Activated CD8-positive, alpha-beta T cell treated with anti-CD3 and anti-CD28 coated beads for 36 hours (primary cell): ENCODE results near the gene SLC7A1. TPM values are rescaled to one million over a fixed set of nuclear protein-coding genes. Genes with fewer than 3 reads are reported as not detected.

Experiments used
- ATAC-seq: fragments of 200-7000 bp; cut with Tn5 transposase; one replicate; pipeline ENCODE4 v1.10.0; 2021; ENCODE audit warnings: mild to moderate bottlenecking, moderate library complexity
- CTCF ChIA-PET: fragments of 350-600 bp; sonication (Branson Sonifier 250); formaldehyde crosslinking; loops from one replicate; lab custom pipeline; 2021; ENCODE audit warnings: antibody characterized with exemption; lab: Charles Lee
- POLR2A ChIA-PET: fragments of 350-600 bp; sonication (Branson Sonifier 250); formaldehyde crosslinking; loops from one replicate; lab custom pipeline; 2021; ENCODE audit warnings: antibody characterized with exemption; lab: Charles Lee
- DNase-seq: peaks from one replicate; pipeline ENCODE4 v3.0.0-alpha.2; 2020
- H3K27ac Mint-ChIP-seq: one replicate; pipeline ENCODE4 v1.8.0; 2021; ENCODE audit warnings: mild to moderate bottlenecking, mixed read lengths
- H3K27me3 Mint-ChIP-seq: one replicate; pipeline ENCODE4 v1.8.0; 2021; ENCODE audit warnings: mixed read lengths
- H3K36me3 Mint-ChIP-seq: one replicate; pipeline ENCODE4 v1.8.0; 2021; ENCODE audit warnings: low read depth, mixed read lengths
- H3K4me1 Mint-ChIP-seq: one replicate; pipeline ENCODE4 v1.8.0; 2021; ENCODE audit warnings: low read depth, mixed read lengths
- H3K4me3 Mint-ChIP-seq: one replicate; pipeline ENCODE4 v1.8.0; 2021; ENCODE audit warnings: mild to moderate bottlenecking, moderate library complexity, mixed read lengths
- H3K9me3 Mint-ChIP-seq: one replicate; pipeline ENCODE4 v1.8.0; 2021; ENCODE audit warnings: mixed read lengths
- CTCF ChIP-seq: fragments of 200-600 bp; IDR thresholded peaks from one replicate; pipeline ENCODE4 v1.8.0; 2022; ENCODE audit warnings: antibody characterized with exemption, mild to moderate bottlenecking
- intact Hi-C: fragments of 100-400 bp; cut with micrococcal nuclease; formaldehyde crosslinking; loops from one replicate; pipeline ENCODE4 v1.10.0; 2022
- total RNA-seq, 2 experiments: library from RNA; stranded (reverse); gene quantifications; one replicate each; pipeline ENCODE4 v1.2.3, GENCODE V29; 2021

The SLC7A1 gene
- total RNA-seq, 2 experiments from 2014 or later, result 119 to 124 TPM

DNA sequence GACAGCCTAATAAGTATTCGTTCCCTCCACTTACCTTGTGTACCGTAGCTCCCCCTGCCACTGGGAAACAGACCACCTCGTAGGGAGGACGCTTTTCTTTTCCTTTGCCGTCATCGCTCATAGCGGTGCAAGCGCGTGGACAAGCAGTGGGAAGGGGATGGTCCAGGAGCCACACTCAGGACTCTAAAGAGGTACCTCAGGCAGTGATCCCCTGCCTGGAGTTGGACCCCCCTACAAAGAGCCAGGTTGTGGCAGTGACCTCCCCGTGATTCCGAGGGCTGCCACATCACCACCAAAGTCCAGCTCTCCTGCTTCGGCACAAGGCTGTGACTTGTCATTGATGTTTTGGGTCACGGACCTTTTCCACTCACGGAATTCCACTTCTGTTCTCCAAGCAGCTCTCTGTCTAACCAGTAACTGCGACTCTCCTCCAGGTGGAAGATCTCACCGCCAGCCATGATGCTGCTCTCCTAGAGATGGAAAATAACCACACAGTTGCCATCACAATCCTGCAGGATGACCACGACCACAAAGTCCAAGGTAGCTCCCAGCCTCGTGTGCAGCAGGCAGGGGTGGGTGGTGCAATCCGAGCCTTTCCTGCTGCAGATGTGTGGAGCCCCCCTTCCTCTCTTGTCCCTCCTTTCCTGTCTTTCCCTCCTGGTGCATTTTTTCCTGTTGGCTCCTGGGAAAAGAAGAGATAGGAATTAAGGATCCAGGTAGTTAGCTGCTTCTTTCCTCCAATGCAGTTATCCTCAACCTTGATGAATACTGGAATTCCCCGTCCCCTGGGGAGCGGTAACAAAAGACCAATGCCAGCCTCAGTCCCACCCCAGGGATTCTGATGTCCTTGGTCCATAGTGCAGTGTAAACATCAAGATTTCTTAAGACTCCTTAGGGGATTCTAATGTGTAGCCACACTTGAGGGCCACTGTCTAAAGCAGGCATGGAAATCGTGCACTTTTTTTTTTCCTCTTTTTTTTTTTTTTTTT lies 107.7 kb downstream of the SLC7A1 start:
- intact Hi-C loops, result no loop called here
- CTCF ChIA-PET, result interaction anchor here (1.1 to 2.3 kb wide), 4 partner anchors 11 to 220 kb away, joined by 3 to 5 read pairs (median 4); no protein-coding TSS in a partner anchor
- TF ChIP-seq CTCF, result no peak
- no peak overlapping the region for H3K4me3 Mint-ChIP-seq
- no peaks in the 10 kb centered on the region for H3K4me1 Mint-ChIP-seq
- no peaks in the 10 kb centered on the region for H3K9me3 Mint-ChIP-seq
- no peak for ATAC-seq
- no peak overlapping the region for H3K27ac Mint-ChIP-seq
- POLR2A ChIA-PET, result no interaction called here
- H3K27me3 Mint-ChIP-seq, result peaks cover 6% of the 10 kb centered on the region
- no peak for DNase-seq
- no peaks in the 10 kb centered on the region for H3K36me3 Mint-ChIP-seq

DNA sequence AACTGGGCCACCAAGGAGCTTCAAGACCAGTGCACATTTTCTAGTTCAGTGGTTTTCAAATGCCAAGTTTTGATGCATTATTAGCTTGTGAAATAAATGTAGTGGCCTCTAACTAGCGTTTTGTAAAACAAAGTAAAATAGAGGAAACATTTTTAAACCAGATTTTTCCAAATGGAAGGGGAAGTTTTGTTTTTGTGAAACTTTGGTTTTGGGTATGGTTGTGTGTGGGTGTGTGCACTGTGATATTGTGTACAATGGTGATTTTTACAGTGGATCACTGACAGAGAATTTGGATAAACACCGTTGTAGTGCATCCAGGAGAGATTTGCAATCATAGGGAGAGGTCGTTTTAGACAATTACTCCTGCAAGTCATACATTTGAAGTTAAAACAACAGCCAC lies 108.9 kb downstream of the SLC7A1 start:
- ChIA-PET POLR2A (no interaction called here), CTCF (interaction anchor here (2.3 kb wide), 1 partner anchor 21 kb away, joined by 5 read pairs; no protein-coding TSS in a partner anchor)
- TF ChIP-seq CTCF, result no peak
- ATAC-seq (no peak), DNase-seq (no peak)
- Mint-ChIP-seq H3K4me3 (no peak overlapping the region), H3K36me3 (no peaks in the 10 kb centered on the region), H3K9me3 (no peaks in the 10 kb centered on the region), H3K4me1 (no peaks in the 10 kb centered on the region), H3K27me3 (peaks cover 6% of the 10 kb centered on the region), H3K27ac (no peak overlapping the region)
- intact Hi-C loops, result no loop called here

GRCh38 chr13:29484796-29485195 lies 110.7 kb downstream of the SLC7A1 start:
- peaks cover 9% of the 10 kb centered on the region for H3K27me3 Mint-ChIP-seq
- no peaks in the 10 kb centered on the region for H3K4me1 Mint-ChIP-seq
- DNase-seq, result no peak
- TF ChIP-seq CTCF, result no peak
- H3K4me3 Mint-ChIP-seq, result no peak overlapping the region
- intact Hi-C loops, result no loop called here
- POLR2A ChIA-PET, result no interaction called here
- CTCF ChIA-PET, result interaction anchor here (2.5 kb wide), 1 partner anchor 12 kb away, joined by 10 read pairs; no protein-coding TSS in a partner anchor
- H3K36me3 Mint-ChIP-seq, result no peaks in the 10 kb centered on the region
- no peaks in the 10 kb centered on the region for H3K9me3 Mint-ChIP-seq
- no peak for ATAC-seq
- H3K27ac Mint-ChIP-seq, result no peak overlapping the region

GRCh38 chr13:29484236-29484635 lies 111.3 kb downstream of the SLC7A1 start:
- no peak for ATAC-seq
- intact Hi-C loops, result no loop called here
- no peak overlapping the region for H3K4me3 Mint-ChIP-seq
- no peak overlapping the region for H3K27ac Mint-ChIP-seq
- H3K9me3 Mint-ChIP-seq, result no peaks in the 10 kb centered on the region
- DNase-seq, result no peak
- no peaks in the 10 kb centered on the region for H3K4me1 Mint-ChIP-seq
- ChIA-PET CTCF (interaction anchor here (1.0 to 2.5 kb wide), 3 partner anchors 12 to 24 kb away, joined by 3 to 10 read pairs (median 3); no protein-coding TSS in a partner anchor), POLR2A (no interaction called here)
- H3K36me3 Mint-ChIP-seq, result no peaks in the 10 kb centered on the region
- H3K27me3 Mint-ChIP-seq, result peaks cover 9% of the 10 kb centered on the region
- no peak for TF ChIP-seq CTCF

GRCh38 chr13:29483623-29484022 lies 111.9 kb downstream of the SLC7A1 start:
- H3K9me3 Mint-ChIP-seq, result no peaks in the 10 kb centered on the region
- intact Hi-C loops, result no loop called here
- peaks cover 9% of the 10 kb centered on the region for H3K27me3 Mint-ChIP-seq
- no peaks in the 10 kb centered on the region for H3K4me1 Mint-ChIP-seq
- H3K27ac Mint-ChIP-seq, result no peak overlapping the region
- DNase-seq, result no peak
- H3K4me3 Mint-ChIP-seq, result no peak overlapping the region
- TF ChIP-seq CTCF, result no peak
- CTCF ChIA-PET, result interaction anchor here (1.0 to 2.5 kb wide), 3 partner anchors 11 to 24 kb away, joined by 3 to 10 read pairs (median 3); no protein-coding TSS in a partner anchor
- no peak for ATAC-seq
- POLR2A ChIA-PET, result no interaction called here
- no peaks in the 10 kb centered on the region for H3K36me3 Mint-ChIP-seq
